ENCODE results near the gene SPATA2L.

SPATA2L gene

GRCh38 chr16:89727406-89728120, 26.1 kb upstream of the SPATA2L start:
- no peak for DNase-seq

- peak; percentile 25 for DNase-seq
Measured at GRCh38 chr16:89723279-89724250, 22.1 kb upstream of the SPATA2L start.

- peak; percentile 28 for DNase-seq
Measured at GRCh38 chr16:89722392-89723278, 21.1 kb upstream of the SPATA2L start.

- DNase-seq, result peak; percentile 81
Measured at GRCh38 chr16:89721546-89722391, 20.3 kb upstream of the SPATA2L start.

DNA sequence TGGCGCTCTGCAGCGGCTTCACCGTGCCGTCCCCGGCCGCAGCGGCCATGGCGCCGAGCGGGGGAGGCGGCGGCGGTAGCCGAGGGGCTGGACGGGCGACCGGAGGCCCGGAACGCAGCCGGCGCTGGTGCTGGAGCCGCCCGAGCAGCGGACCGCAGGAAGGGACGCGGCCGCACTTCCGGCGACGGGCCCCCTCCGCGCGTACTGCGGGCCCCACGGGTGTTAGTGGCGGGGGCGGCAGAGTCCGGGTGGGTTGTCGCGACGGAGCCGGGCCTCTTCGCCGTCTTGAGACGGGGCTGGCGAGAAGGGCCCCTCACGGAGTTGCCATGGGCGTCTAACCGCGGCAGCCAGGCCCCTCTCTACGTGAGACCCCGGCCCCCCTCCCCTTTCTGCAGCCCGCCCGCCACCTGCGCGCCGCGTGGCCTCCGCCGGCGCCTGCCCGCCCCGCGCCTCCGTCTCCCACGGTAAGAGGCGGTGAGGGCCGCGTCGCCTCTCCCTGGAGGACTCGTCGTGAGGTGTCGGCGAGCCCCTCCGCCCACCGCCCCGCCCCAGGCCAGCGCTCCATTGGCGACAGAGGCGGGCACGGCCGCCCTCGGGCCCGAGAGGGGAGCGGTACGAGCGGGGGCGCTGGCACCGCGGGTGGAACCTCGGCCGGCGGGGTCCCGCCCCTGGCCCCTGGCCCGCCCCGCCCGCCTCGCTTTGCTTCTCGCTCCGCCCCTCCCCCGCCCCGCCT, 19.5 kb upstream of the SPATA2L start, which contains the start of the genes VPS9D1 and ZNF276:
TSS of gene VPS9D1 (minus strand) at position 86 of the 733 bp plus-strand sequence. CDS start at position 49, 37 bp downstream.
TSS of gene ZNF276 (plus strand) at position 725 of the 733 bp plus-strand sequence. CDS start 104 bp downstream, outside the sequence.
- peak; percentile 83 for DNase-seq

DNA sequence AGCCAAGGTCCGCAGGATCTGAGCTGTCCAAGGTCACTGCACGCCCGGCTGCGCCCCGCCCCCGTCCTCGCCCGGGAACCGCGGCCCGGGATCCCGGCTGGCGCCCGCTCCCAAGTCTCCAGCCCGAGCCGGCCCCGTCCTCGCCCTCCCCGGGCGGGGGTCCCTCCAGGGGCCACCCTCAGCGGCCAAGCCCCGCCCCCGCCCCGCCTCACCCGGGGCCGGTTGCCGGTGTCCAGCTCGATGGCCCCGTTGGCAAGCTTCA, 19.0 kb upstream of the SPATA2L start:
- DNase-seq, result no peak

GRCh38 chr16:89717688-89718505, 16.4 kb upstream of the SPATA2L start:
- DNase-seq, result no peak

- no peak for DNase-seq
Measured at GRCh38 chr16:89716916-89717687, 15.6 kb upstream of the SPATA2L start.

DNA sequence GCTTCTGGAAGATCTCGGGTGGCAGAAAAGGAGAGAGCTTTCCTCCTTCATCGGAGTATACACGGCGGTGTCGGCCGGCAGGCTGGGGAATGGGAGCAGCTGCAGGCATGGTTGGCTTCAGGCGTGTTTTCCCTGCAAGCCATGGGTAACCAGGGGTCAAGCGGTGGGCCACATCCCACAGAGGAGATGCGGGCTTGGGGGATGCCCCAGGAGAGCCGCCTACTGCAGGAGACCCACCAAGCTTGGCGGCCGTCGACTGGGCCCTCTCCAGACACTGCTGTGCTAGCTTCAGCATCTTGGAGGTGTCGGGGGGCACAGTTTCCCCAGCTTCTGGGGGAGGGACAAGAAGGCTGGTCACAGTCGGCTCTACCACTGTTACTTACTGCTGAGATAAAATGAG, 15.0 kb upstream of the SPATA2L start:
- DNase-seq, result no peak

DNA sequence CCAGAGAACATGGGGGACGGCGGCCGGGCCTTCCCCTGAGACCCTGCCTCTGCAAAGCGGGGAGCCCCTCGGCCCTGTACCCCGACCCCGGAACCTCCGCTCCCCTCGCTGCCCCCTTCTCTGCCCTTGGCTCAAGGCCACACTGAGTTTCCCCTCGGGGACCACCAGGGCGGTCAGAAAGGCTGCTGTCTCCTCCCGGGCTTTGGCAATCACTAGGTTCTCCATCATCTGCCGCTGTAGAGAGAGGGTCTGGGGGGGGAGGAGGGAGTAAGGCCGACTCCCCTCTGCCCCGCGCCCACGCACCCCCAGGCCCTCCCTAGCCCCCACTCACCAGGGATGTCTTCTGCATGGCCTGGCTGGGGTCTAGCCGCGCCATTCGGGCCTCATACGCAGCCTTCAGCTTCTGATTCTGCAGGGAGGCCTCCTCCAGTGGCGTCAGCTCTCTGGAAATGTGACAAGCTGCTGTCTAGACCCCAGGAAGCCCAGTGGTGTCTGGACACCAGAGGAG, 10.8 kb upstream of the SPATA2L start:
- DNase-seq, result no peak

GRCh38 chr16:89711601-89712273, 10.2 kb upstream of the SPATA2L start:
- peak; percentile 58 for DNase-seq

DNA sequence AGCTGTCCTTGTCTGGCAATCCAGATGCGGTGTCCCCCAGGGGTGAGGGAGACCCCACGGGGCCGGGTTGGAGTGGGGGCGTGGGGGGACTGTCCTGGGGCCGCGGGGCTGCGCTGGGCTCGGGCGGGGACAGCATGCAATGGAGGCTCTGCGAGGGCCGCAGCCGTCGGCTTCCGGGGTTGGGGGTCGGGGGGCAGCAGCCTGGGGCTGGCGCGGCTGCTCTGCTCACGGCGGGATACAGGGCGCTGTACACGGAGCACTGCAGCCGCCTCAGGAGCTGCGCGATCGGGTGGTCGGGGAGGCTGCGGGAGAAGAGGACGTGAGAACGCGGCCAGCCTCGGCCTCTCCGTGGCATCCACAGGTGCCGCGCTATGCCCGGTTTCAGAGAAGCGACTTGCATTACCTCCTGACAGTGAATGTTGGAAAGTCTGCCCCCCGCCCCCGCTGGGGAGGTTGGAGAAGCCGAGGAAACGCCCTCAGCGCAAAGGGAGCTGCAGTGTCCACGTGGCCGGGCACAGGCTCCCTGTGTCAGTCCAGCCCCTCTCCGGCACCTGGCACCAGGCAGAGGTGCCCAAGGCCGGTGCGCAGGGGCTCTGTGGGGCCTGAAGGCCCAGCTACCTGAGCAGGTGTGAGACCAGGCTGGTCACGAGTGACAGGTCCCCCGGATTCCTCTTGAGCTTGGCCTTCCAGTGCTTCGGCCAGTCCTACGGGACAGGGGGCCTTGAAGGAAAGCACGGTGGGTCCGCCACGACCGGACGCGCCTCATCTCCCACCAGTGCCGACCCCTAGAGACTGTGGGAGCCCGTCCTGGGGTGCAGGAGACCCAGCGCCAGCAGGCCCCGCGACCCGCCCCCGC, 9.4 kb upstream of the SPATA2L start:
- DNase-seq, result no peak

DNA sequence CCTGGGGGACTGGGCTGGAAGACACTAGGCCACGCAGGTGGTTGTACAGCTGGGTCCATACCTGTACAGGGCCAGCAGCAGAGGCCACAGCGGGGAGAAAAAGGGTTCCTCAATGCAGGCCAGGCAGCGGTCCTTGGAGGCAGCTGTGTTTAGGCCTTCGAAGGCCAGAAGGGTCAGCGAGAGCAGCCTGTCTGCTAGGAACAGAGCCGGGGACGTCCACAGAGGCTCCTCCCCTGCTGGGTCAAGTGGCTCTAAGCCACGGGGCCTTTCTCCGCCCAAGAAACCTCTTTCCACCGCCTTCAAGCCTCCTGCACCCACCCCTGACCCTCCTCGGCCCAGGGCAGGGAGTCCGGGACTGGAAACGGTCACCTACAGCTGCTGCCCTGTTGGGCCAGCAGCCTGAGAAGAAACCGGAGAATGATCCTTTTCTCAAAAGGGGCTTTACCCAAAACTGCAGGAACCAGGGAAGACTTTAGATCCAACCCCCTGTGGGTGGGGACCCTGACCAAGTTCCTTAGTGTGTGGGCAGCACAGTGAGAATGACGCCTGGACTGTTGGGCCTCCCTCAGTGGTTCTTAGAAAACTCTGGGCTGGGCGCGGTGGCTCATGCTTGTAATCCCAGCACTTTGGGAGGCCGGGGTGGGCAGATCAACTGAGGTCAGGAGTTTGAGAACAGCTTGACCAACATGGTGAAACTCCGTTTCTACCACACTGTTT, 8.4 kb upstream of the SPATA2L start:
- DNase-seq, result no peak

- no peak for DNase-seq
Measured at GRCh38 chr16:89709166-89709565, 7.7 kb upstream of the SPATA2L start.

DNA sequence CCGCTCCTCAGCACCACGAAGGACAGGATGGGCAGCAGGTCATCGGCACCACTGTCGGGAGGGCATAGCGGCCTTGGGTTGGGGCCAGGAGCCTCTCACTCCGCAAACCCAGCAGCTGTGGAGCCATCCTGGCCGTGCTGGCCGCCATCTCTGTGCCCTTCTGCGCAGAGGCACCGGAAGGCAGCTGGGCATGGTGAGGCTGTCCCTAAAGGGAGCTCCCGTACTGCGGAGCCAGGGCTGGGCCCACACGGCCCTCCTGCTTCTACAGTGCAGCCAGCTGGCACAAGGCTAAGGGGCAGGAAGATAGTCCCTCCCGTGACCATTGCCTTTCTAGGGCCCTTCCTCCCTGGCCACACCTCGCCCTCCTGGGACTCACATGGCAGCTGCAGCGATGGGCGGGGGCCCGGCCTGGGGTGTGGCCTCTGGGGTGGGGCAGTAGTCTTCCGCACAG, 7.0 kb upstream of the SPATA2L start:
- no peak for DNase-seq

- DNase-seq, result no peak
Measured at GRCh38 chr16:89707695-89708094, 6.2 kb upstream of the SPATA2L start.

Data from activated T-cell treated with anti-CD3 and anti-CD28 coated beads for 4 hours (primary cell).